Measurements from ENCODE around the gene TMEM178B. TPM values are rescaled to one million over a fixed set of nuclear protein-coding genes. Genes with fewer than 3 reads are reported as not detected.

TMEM178B gene
- polyA plus RNA-seq, 1 donor from 2014 or later: 40.7 TPM

DNA sequence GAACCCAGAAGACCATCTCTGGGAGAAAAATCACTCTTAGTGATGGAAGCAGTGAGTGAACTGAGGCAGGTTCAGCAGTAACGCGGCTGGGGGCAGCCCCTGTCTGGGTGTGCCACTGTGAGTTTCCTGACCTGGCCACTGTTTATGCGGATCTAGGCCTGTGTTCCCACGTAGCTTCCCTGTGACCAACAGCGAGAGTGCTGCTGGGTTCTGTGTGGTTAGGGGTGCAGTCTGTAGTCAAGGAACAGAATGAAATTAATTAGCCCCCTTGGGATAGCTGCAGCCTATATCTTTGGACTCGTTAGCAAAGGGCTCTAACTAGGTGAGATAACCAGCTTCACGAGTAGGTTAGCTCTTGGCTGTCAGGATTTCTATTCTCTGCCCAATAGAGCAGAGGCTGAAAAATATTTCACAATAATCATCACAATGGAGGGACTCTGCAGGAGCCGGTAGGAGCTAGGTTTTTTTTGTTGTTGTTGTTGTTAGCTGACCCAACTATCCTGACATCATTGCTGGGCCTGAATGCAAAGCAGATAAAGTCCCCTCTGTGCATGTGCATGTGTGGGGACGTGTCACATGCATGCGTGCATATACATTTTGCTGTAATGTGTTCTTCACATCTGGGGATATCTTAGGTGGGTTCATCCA, 164.9 kb downstream of the TMEM178B start:
- Histone ChIP-seq H3K9ac (ENCODE audit: low read length) (no peak overlapping the region), H3K27ac (ENCODE audit: low read length) (no peak overlapping the region), H3K9me2 (ENCODE audit: insufficient read depth, low read length) (no peaks in the 10 kb centered on the region), H3K4me2 (ENCODE audit: low read length) (no peak overlapping the region), H4K20me1 (ENCODE audit: insufficient read depth) (no peaks in the 10 kb centered on the region), H3K79me2 (replicated peaks; ENCODE audit: insufficient read depth, low read length) (peaks cover 22% of the 10 kb centered on the region), H3K4me3 (ENCODE audit: low read length) (no peak overlapping the region), H3K36me3 (ENCODE audit: insufficient read depth, low read length) (no peaks in the 10 kb centered on the region), H3K27me3 (ENCODE audit: insufficient read depth, low read depth, low read length) (no peaks in the 10 kb centered on the region), H3F3A (ENCODE audit: insufficient read depth, low read length, poor library complexity, severe bottlenecking) (no peaks in the 10 kb centered on the region), H3K9me3 (ENCODE audit: low read length) (no peaks in the 10 kb centered on the region), H2AFZ (ENCODE audit: low read depth, low read length) (no peak overlapping the region)
- TF ChIP-seq MXI1 (conservative IDR thresholded peaks at IDR 0.05; ENCODE audit: poor library complexity, severe bottlenecking) (no peak), POLR2AphosphoS5 (IDR thresholded peaks at IDR 0.05) (no peak), EZH2 (IDR thresholded peaks at IDR 0.05; ENCODE audit: borderline replicate concordance, insufficient read depth, low read length, poor library complexity, severe bottlenecking) (no peak), REST (IDR thresholded peaks at IDR 0.05; ENCODE audit: borderline replicate concordance) (no peak), SMC3 (conservative IDR thresholded peaks at IDR 0.05; ENCODE audit: poor library complexity) (no peak), TAF1 (IDR thresholded peaks at IDR 0.05; ENCODE audit: low read depth) (no peak), EP300 (conservative IDR thresholded peaks at IDR 0.05; ENCODE audit: poor library complexity, severe bottlenecking) (no peak), CTCF (IDR thresholded peaks at IDR 0.05; ENCODE audit: poor library complexity, severe bottlenecking) (no peak), RAD21 (conservative IDR thresholded peaks at IDR 0.05) (no peak)

- Histone ChIP-seq H3K79me2 (replicated peaks; ENCODE audit: insufficient read depth, low read length) (peaks cover 24% of the 10 kb centered on the region), H3K27ac (ENCODE audit: low read length) (no peak overlapping the region), H3K9ac (ENCODE audit: low read length) (no peak overlapping the region), H3K4me3 (ENCODE audit: low read length) (no peak overlapping the region), H3K27me3 (ENCODE audit: insufficient read depth, low read depth, low read length) (no peaks in the 10 kb centered on the region), H3K9me2 (ENCODE audit: insufficient read depth, low read length) (no peaks in the 10 kb centered on the region), H3K4me2 (ENCODE audit: low read length) (no peak overlapping the region), H3K36me3 (ENCODE audit: insufficient read depth, low read length) (no peaks in the 10 kb centered on the region), H3K9me3 (ENCODE audit: low read length) (no peaks in the 10 kb centered on the region), H3F3A (ENCODE audit: insufficient read depth, low read length, poor library complexity, severe bottlenecking) (no peaks in the 10 kb centered on the region), H4K20me1 (ENCODE audit: insufficient read depth) (no peaks in the 10 kb centered on the region), H2AFZ (ENCODE audit: low read depth, low read length) (no peak overlapping the region)
- TF ChIP-seq EP300 (conservative IDR thresholded peaks at IDR 0.05; ENCODE audit: poor library complexity, severe bottlenecking) (no peak), POLR2AphosphoS5 (IDR thresholded peaks at IDR 0.05) (no peak), RAD21 (conservative IDR thresholded peaks at IDR 0.05) (no peak), REST (IDR thresholded peaks at IDR 0.05; ENCODE audit: borderline replicate concordance) (no peak), MXI1 (conservative IDR thresholded peaks at IDR 0.05; ENCODE audit: poor library complexity, severe bottlenecking) (no peak), CTCF (IDR thresholded peaks at IDR 0.05; ENCODE audit: poor library complexity, severe bottlenecking) (no peak), TAF1 (IDR thresholded peaks at IDR 0.05; ENCODE audit: low read depth) (no peak), EZH2 (IDR thresholded peaks at IDR 0.05; ENCODE audit: borderline replicate concordance, insufficient read depth, low read length, poor library complexity, severe bottlenecking) (no peak), SMC3 (conservative IDR thresholded peaks at IDR 0.05; ENCODE audit: poor library complexity) (no peak)
Observed at GRCh38 chr7:141239661-141240060, 165.8 kb downstream of the TMEM178B start.

All from neural cell (in vitro differentiated cells).